UCSD-AML1 (cell line): ENCODE data around the gene SERPINA3.
"Not testable (repeated sequence)": the region's sequence is repeated elsewhere in the genome, so short reads cannot be mapped to it uniquely, and the experiment has no call there.

ENCODE experiments used
- DNase-seq: peaks from one replicate; lab custom pipeline; 2025; ENCODE audit not compliant: unreplicated experiment; lab: John Stamatoyannopoulos, UW

SERPINA3 gene

DNA sequence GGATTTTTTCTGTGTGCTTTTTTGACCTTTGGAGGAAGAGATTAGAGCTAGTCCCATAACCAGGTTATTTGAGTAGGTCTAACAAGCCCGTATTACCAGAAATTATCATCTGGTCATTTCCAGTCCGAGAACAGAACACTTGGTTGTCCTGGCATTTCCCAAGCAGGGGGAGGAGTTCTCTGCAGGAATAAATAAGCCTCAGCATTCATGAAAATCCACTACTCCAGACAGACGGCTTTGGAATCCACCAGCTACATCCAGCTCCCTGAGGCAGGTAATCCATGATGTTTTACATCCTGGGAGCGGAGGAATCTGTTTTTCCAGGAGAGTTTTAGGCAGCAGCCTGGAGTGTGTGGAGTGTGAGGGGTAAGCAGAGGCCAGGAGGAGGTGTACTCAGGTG, at the start of gene SERPINA3:
Gene SERPINA3 (plus strand): TSS at position 218 of the 400 bp plus-strand sequence. CDS start 2,051 bp downstream, outside the sequence.
- DNase-seq: no peak

DNA sequence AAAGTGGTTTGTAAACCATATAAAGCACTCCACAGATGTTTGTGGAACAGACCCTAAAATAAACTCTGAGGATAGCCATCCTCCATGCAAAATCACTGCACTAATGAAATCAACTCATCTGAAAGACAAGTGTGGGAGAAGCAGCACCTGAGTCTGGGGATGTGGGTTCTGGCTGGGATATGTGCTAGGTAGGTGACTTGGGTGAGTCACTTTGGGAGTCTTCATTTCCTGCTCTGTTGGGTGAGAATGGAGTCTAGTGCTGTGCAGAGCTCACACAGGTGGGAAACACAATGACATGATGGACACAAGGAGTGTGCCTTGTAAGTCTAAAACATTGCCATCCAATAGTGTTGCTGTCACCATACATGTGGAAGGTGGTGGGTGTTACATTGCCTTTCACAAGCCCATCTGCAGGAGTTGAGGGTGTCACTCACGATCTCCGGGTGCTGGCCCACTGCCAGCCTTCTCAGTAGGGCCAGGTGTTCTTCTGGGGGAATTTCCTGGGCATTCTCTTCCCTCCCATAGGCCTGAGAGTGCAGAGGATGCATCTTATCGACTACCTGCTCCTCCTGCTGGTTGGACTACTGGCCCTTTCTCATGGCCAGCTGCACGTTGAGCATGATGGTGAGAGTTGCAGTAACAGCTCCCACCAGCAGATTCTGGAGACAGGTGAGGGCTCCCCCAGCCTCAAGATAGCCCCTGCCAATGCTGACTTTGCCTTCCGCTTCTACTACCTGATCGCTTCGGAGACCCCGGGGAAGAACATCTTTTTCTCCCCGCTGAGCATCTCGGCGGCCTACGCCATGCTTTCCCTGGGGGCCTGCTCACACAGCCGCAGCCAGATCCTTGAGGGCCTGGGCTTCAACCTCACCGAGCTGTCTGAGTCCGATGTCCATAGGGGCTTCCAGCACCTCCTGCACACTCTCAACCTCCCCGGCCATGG, 49.0 kb upstream of the SERPINA3 start:
- no peak for DNase-seq

DNA sequence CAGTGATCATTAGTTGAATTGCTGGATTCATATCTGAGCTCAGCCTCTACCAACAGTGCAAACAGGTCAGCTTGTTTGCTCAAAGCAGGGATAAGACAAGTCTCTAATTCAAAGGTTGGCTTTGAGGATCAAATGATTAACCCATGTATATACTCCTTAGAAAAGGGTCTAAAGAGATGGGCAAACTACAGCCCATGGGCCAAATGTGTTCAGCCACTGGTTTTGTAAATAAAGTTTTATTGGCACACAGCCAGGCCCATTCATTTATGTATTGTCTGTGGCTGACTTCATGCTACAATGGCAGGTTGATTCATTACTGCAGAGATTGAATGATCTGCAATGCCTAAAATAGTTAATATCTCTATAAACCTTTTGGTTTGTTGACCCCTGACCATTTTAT, 47.8 kb upstream of the SERPINA3 start:
- no peak for DNase-seq

DNA sequence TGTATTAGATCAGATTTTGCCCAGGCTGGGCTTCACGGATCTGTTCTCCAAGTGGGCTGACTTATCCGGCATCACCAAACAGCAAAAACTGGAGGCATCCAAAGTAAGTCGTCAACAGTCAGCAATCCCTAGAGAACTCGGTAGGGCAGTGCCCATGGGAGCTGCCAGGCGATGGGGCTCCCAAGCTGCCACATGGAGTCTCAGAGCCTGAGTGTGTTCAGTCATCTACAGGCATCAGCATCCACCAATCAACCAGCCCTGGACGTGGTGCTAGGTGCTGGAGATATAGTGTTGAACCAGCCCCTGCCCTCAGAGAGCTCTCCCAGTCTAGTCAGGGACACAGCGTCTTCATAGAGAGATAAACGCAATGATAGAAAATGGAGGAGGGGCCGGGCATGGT, 44.0 kb upstream of the SERPINA3 start:
- no peak for DNase-seq

DNA sequence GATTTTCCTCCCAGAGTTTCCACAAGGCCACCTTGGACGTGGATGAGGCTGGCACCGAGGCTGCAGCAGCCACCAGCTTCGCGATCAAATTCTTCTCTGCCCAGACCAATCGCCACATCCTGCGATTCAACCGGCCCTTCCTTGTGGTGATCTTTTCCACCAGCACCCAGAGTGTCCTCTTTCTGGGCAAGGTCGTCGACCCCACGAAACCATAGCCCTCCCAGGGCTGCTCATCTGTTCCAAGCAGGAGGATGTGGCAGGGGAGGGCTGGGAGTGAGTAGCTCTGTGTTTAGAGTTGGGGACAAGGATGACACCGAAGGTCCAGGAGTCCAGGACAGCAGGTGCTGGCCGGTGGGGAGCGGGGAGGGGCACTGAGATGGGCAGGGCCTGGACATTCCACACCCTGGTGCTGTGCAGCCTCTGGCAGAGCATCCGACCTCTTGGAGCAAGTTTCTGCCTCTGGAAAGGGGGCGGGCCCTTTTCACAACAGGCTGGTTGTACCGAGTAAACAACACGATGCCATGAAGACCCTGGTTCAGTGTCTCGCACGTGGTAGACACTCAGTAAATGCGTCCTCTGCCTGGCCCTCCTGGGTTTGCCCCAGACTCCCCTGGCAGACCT, 42.7 kb upstream of the SERPINA3 start:
- DNase-seq: no peak

DNA sequence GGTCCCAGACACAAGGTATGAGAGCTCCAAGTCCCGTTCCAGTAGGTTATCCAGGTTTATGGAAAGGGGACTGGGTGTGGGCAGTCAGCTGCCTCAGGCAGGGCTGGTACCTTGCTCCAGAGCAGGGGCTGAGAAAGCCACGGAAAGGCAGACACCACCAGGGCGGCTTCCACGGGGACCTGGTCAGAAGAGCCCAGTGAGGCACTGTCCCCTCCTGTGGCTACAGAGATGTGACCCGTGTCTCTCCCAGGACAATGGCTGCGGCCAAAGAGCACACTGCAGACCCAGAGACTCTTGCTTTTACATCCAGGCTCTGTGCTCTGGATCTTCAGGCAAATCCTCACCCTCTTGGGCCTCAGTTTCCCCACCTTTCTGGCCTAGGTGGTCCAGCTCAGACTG, 42.2 kb upstream of the SERPINA3 start:
- DNase-seq: no peak

DNA sequence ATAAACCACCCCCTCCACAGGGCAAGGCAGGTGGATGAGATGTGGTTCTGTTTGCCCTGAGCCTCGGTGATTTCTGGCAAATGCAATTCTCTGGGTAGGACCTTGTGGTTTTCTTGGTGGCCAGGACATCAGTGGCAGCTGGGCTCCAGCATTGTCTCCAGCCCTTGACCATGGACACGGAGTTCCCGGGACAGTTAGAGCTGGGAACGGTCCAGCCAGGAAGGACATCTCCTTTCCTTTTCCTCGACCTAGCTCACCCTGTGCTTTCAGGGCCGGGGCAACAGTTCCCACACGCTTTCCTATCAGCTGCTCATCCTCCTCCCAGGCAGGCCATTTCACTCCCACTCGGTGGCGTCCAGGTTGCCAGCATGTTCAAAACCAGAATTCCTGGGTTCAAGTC, 41.8 kb upstream of the SERPINA3 start:
- no peak for DNase-seq

DNA sequence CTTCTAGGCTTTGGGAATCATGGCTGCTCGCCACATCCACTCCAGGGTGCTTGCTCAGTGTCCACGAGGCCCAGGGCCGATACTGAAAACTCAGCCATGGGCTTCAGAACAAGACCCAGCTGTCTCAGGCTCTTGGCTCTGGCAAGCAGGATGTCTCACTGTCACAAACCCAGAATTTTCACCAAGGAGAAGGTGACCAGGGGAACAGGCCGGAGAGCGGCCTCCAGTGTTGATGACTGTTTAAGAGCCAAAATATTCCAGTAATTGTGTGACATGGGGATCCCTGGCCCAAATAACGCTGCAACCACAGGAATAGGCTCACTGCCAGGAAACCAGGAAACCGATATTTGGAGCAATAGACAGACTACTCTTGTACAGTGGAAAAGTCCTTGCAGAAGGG, 40.8 kb upstream of the SERPINA3 start:
- no peak for DNase-seq

DNA sequence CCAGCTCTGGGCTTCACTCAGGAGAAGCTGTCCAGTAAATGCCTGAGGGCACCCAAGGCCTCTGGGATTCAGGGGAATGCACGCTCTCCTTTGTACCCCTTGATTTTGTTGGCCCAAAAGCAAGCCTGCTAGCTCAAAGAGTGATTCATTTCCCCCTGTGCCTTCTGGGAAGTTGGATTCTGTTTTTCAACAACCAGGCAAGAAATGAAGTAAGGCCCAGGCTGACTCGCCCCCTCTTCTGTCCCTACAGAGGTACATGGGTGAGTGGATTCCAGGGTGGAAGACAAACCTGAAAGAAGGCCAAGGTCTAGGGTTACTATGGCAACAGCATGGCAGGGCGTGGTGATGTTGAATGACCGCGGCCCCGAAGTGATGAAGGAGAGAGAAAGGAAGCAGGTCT, 40.2 kb upstream of the SERPINA3 start:
- DNase-seq: no peak

DNA sequence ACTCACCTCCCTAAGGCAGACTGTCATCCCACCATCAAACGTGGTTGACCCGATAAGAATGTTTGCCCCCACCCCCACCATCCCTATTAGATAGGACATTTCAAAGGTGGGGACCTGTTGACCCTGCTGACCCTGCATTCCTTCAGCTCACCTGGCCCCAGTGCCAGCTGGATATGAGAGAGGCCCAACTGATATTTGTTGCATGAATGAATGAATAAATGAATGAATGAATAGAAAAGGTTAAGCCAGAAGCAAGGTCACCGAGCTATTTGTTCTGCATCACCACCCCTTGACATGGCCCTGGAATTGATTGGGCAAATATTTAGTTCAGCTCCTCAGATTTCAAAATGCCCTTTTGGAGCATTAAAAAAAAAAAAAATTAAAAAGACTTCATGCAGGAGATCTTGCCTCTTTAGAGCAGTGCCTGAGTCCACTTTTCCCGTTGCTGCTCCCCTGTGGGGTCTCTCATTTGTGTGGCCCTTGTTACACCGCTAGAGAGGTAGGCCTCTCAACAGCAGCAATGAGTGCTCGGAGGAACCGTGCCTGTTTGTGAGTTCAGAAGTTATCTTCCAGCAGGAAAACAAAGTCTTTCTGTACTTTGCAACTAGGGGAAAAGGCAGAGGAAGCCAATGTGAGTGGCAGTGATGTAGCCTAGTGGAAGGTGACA, 39.4 kb upstream of the SERPINA3 start:
- DNase-seq: no peak

DNA sequence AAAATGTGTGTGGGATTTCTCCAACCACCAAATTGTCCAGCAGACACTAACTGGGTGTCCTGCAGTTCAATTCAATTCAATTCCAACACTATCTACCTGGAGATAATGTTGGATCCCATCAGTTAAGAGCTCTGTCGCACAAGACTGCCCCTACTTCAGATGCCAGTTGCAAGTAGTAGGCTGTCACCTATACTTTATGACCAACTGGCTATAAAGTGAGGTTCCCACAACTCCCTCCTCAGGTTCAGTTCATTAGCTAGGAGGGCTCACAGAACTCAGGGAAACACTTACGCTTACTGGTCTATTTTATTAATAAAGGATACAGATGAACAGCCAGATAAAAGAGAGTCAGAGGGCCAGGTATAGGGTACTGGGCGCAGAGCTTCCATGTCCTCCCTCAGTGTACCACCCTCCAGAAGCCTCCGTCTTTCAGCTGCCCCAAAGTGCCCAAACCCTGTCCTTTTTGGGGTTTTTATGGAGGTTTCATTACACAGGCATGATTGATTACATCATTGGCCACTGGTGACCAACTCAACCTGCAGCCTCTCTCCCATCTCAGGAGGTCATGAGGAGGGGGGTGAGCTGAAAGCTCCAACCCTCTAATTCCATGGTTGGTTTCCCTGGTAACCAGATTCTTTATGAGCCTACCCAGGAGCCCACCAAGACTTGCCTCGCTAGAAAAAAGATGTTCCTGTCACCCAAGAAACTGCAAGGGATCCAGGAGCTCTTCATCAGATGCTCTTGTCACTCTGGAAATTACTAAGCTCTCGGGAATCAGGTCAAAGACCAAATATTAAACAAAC, 38.5 kb upstream of the SERPINA3 start:
- DNase-seq: no peak

DNA sequence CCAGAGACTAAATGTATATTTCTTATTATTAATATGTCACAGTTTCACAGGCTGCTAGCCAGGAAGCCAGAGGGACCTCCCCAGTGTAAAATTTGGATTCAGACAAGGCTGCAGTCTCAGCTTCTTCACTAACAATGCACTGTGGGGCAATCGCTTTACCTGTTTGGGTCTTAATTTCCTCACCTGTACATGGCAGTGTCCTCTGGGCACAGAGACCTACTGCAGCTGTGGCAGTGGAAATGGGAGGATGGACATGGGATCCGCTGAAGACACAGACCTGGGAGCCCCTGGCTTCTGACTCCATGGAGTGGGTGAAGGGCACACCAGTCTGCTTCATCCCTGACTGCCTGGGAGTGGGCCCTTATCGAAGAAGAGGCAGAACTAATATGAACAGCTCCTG, 37.9 kb upstream of the SERPINA3 start:
- no peak for DNase-seq

DNA sequence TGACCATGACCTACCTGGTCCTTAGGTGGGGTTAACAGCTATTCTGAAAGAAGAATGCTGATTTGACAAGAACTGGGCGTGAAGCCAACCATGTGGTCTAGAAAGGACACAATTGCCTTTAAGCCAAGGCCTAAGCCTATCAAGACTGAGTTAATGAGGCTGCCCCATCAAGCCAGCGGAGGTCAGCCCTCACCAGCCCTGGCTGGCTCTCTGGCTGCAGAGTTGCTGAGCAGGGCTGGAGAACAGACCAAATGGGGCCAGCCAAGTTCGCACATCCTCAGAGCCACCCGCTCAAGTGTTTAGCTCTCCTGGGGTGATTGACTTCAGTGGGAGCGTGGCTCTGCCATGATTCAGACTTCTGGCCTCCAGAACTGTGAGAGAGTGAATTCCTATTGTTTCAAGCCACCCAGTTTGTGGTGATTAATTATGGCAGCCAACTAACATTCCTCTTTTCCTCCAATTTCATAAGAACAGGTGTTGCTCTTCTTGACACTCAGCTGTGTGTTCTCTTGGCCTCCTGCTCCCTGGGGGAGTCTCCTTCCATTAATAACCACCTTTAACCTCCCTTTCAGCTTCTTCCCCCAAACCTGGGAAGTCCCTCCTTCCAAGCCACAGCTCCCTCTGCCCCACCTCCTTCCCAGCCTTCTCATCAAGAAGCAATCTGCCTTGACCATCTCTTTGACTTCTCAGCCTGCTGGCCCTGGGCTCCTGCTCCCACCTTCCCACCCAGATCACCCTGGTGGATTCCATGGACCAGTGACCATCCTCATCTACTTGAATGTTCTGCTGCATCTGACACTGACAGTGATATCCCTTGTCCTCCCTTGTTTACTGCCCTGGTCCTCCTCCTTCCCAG, 36.2 kb upstream of the SERPINA3 start:
- DNase-seq: no peak

DNA sequence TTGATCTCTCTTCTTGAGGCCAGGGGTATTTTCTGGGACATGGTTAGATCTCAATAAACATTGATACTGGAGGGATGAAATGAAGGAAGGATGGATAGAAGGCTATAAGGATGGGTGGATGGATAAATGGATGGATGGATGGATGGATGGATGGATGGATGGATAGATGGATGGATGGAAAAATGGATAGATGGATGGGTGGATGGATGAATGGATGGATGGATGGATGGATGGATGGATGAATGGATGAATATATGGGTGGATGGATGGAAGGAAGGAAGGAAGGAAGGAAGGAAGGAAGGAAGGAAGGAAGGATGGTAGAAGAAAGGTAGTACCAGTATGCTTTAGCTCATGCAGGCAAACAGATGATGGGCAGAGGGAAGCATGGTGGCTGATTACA, 34.7 kb upstream of the SERPINA3 start:
- DNase-seq: not testable (repeated sequence)

DNA sequence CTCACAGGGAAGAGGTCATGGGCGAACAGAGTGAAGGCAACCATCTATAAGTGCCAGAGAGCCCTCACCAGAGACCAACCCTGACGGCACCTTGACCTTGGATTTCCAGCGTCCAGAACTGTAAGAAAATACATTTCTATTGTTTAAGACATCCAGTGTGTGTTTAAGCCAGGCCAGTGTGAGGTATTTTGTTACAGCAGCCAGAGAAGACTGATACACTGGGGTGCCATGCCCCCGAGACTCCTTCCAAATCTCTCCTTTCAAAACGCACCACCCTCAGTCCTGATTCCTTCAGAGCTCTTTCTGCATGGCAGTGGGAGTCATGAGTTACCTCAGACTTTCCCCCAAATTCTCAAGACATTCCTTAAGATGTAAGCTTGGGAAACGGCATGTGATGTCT, 33.5 kb upstream of the SERPINA3 start:
- DNase-seq: no peak

DNA sequence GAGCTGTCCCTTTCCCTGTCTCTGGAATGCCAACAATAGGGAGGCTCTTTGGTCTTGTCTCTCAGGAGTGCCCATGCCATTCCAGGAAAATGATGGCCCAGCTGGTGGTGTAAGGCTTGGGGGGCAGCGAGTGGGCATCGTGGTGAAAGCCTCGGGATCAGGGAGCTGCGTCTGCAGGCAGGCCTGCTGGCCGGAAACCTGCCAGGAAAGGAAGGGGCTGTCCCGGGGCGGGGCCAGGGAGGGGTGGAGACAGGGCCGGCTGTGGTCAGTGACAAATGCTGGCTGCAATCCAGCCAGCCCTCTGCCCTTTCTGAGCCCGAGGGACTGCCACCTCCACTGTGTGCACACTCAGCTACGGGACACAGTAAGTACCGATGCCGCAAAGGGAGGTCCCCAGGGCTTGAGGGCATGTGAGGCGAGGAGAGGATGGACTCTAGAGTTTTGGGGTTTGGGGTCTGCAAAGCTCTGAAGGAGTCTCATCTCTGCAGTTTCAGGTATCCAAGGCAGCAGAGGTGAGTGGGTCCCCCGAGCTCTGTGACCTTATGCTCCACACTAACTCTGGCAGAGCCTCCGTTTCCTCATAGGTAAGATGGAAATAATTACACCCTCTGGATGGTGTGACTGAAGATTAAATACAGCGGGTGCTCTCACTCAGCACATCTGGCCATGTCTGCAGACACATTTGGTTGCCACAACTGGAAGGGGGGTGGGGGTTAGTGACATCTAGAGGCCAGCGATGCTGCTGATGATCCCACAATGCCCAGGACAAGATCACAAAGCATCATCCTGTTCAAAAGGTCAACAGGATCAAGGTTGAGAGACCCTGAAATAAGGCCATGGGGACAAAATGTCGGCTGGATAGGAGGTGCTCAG, 30.8 kb upstream of the SERPINA3 start, which contains the start of gene SERPINA5:
Gene SERPINA5 (plus strand): TSS at position 300 of the 873 bp plus-strand sequence. CDS start 5,937 bp downstream, outside the sequence.
- DNase-seq: no peak

DNA sequence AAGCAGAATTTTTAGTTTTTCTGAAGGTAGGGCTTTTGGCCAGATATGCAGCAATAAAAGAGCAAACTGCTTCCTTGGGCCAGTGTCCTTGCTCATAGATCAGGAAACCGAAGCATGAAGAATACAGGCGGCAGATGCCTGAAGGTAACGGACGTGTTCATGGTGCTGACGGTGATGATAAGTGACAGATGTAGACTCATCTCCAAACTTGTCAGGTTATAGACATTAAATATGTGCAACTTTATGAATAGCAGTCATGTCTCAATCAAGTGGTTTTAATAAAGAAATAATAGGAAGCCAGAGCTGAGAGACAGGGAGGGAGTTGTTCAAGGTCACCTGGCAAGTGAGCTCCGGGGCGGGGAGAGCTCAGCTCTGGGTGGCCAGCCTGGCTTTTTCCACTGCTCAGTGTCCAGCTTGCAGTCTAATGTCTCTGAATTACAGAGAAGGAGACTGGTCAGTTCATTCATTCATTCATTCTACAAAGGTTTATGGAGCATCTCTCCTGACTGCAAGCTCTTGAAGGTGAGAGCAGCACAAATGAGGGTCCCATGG, 29.9 kb upstream of the SERPINA3 start:
- no peak for DNase-seq

DNA sequence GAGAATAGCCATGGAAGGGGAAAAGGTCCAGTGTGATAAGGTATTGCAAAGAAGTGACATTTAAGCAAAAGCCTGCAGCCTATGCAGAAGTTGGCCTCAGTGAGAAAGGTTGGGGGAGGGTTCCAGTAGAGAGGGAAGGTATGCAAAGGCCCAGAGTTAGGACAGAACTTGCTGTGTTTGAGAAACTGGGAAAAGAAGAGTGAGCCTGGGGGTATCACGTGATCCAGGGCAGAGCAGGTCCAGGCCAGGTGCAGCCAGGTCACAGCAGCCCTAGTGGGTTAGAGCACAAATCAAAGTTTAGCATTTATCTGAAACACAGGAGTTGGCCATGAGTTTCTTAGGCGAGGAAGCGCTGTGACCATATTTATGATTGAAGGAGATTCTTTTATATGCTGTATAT, 29.3 kb upstream of the SERPINA3 start:
- no peak for DNase-seq

DNA sequence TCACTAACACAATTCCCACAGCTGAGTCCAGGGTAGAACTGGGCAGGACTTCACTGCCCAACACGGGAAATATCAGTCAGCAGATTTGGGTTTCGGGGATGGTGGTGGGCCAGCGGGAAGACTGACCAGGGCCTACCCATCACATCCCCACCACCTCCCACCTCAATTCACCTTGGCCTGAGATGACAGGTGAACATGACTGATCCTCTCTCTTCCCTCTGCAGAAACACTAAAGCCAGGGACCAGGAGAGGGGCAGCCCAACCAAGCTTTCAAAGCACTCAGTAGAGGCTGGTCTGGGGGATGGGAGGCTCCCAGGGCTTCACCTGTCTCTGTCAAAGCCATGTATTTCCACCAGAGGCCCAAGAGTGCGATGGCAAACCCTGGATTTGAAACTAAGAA, 28.6 kb upstream of the SERPINA3 start:
- DNase-seq: no peak
